Kidney (tissue), 14 donors: ENCODE measurements around the gene TNFRSF17. TPM values are rescaled to one million over a fixed set of nuclear protein-coding genes. Genes with fewer than 3 reads are reported as not detected.
"Not testable (repeated sequence)": the region's sequence is repeated elsewhere in the genome, so short reads cannot be mapped to it uniquely, and the experiment has no call there.

Source experiments
- DNase-seq, 5 donors: peaks; one replicate each; pipeline ENCODE4 v3.0.0-alpha.2; 2013 to 2020
- FAIRE-seq: peaks from 2 replicates; lab custom pipeline; 2012; peaks lifted over from hg19 to GRCh38; lab: Jason Lieb, UNC
- H3K27ac ChIP-seq, 2 donors: one replicate each; pipeline ENCODE4 v1.7.0; 2013; ENCODE audit warnings: low read depth in 2 of 2, low read length in 2 of 2, inconsistent platforms in 1 of 2
- H3K27me3 ChIP-seq: one replicate; pipeline ENCODE4 v1.7.1; 2013; ENCODE audit warnings: low read length, inconsistent platforms; ENCODE audit not compliant: control insufficient read depth, insufficient read depth
- H3K36me3 ChIP-seq, 3 donors: one replicate each; pipeline versions ENCODE4 v1.7.0 to v1.7.1; 2013; ENCODE audit warnings: low read length in 3 of 3, control low read depth in 1 of 3, inconsistent platforms in 1 of 3; ENCODE audit not compliant: insufficient read depth in 3 of 3, control insufficient read depth in 2 of 3
- H3K4me1 ChIP-seq, 3 donors: one replicate each; pipeline versions ENCODE4 v1.7.0 to v1.7.1; 2013; ENCODE audit warnings: low read length in 3 of 3, inconsistent platforms in 1 of 3, low read depth in 1 of 3; ENCODE audit not compliant: control insufficient read depth in 2 of 3, insufficient read depth in 2 of 3
- H3K4me3 ChIP-seq, 3 donors: one replicate each; pipeline versions ENCODE4 v1.7.0 to v1.8.1; 2013; ENCODE audit warnings: low read length in 3 of 3, control low read depth in 1 of 3, inconsistent platforms in 1 of 3
- H3K9ac ChIP-seq, 3 donors: one replicate each; pipeline versions ENCODE4 v1.7.0 to v1.7.1; 2013; ENCODE audit warnings: low read length in 3 of 3, control low read depth in 1 of 3, inconsistent platforms in 1 of 3
- H3K9me3 ChIP-seq, 3 donors: one replicate each; pipeline versions ENCODE4 v1.7.0 to v1.7.1; 2013; ENCODE audit warnings: low read length in 3 of 3, control low read depth in 1 of 3, inconsistent platforms in 1 of 3; ENCODE audit not compliant: control insufficient read depth in 2 of 3, insufficient read depth in 1 of 3
- CTCF ChIP-seq: IDR thresholded peaks from 3 replicates; pipeline ENCODE4 v1.5.1; 2012; ENCODE audit warnings: mild to moderate bottlenecking, moderate library complexity, borderline replicate concordance; ENCODE audit not compliant: insufficient read depth; ENCODE audit errors: extremely low read depth
- intact Hi-C: fragments of 100-400 bp; cut with DNase I; formaldehyde crosslinking; loops from one replicate; pipeline ENCODE4 v1.11.1; 2022
- polyA plus RNA-seq: library from polyadenylated mRNA; stranded (reverse); fragments of 350-450 nt; fragmentation: Illumina TruSeq; extraction: RNeasy Lipid Tissue Mini Kit (QIAGEN cat#74804); gene quantifications from one replicate; pipeline ENCODE4 v1.2.3, GENCODE V29; 2014; ENCODE audit warnings: low read depth, low replicate concordance; ENCODE audit not compliant: insufficient read depth
- total RNA-seq: library from RNA; stranded (reverse); fragmentation: NEBNext Ultra II Directional; extraction: Animal tissue kit (Norgen Biotek cat#: 25700); gene quantifications from one replicate; pipeline ENCODE4 v1.2.1, GENCODE V29; 2021
- donor health status: control.
- donor health status: control.
- donor health status: control.
- donor health status: control.
- donor health status: control.
- donor health status: DM: yes; HTN: yes; CAD: no.
- donor health status: Normal renal cell carcinoma (clear cell type).

TNFRSF17 gene
- total and polyA plus RNA-seq, 2 donors from 2014 or later: 3.0 TPM; not detected in 1

GRCh38 chr16:11941945-11942344, 23.1 kb upstream of the TNFRSF17 start, which contains the start of gene NPIPB2:
Gene NPIPB2 (minus strand): TSS chr16:11942045. CDS start chr16:11942045, 0 bp downstream.
- FAIRE-seq, H3K27me3 ChIP-seq, H3K36me3 ChIP-seq: not testable (repeated sequence)

GRCh38 chr16:11946433-11946832, 18.6 kb upstream of the TNFRSF17 start:
- DNase-seq: no peak
- TF ChIP-seq CTCF: no peak
- no peak overlapping the region for H3K9ac ChIP-seq
- H3K36me3 ChIP-seq: no peaks in the 10 kb centered on the region
- H3K27me3 ChIP-seq: no peaks in the 10 kb centered on the region
- H3K4me1 ChIP-seq: no peaks in the 10 kb centered on the region
- H3K4me3 ChIP-seq: no peak overlapping the region
- no peak overlapping the region for H3K27ac ChIP-seq
- intact Hi-C loops: no loop called here
- FAIRE-seq: no peak
- no peaks in the 10 kb centered on the region for H3K9me3 ChIP-seq

More at GRCh38 chr16:11941945-11942344, 23.1 kb upstream of the TNFRSF17 start, which contains the start of gene NPIPB2:
- H3K9me3 ChIP-seq, DNase-seq, intact Hi-C loops, H3K4me3 ChIP-seq, H3K27ac ChIP-seq, H3K9ac ChIP-seq, H3K4me1 ChIP-seq: not testable (repeated sequence)

- Histone ChIP-seq H3K4me3 (no peak overlapping the region), H3K4me1 (no peaks in the 10 kb centered on the region), H3K9me3 (no peaks in the 10 kb centered on the region), H3K36me3 (no peaks in the 10 kb centered on the region), H3K27me3 (no peaks in the 10 kb centered on the region), H3K27ac (no peak overlapping the region), H3K9ac (no peak overlapping the region)
- no peak for TF ChIP-seq CTCF
- FAIRE-seq (no peak), DNase-seq (no peak)
- intact Hi-C loops: no loop called here
Measured at GRCh38 chr16:11948819-11949218, 16.2 kb upstream of the TNFRSF17 start.

- Histone ChIP-seq H3K27me3 (no peaks in the 10 kb centered on the region), H3K4me1 (no peaks in the 10 kb centered on the region), H3K36me3 (no peaks in the 10 kb centered on the region), H3K9ac (no peak overlapping the region), H3K27ac (no peak overlapping the region), H3K9me3 (no peaks in the 10 kb centered on the region), H3K4me3 (no peak overlapping the region)
- TF ChIP-seq CTCF: peak; percentile 52
- intact Hi-C loops: no loop called here
- FAIRE-seq (no peak), DNase-seq (peak in 4 of 5 donors; percentile 45 to 75 (median 58))
Measured at GRCh38 chr16:11949527-11949926, 15.5 kb upstream of the TNFRSF17 start.
